KOPT-K1 (cell line): ENCODE data around the gene PALB2.

ENCODE experiments used
- H3K27ac ChIP-seq: fragments of 200-600 bp; sonication (generic); 2 replicates; pipeline ENCODE4 v1.5.1; 2016; ENCODE audit warnings: antibody characterized with exemption, mild to moderate bottlenecking, low read depth, low read length; ENCODE audit not compliant: poor library complexity, severe bottlenecking
- H3K36me3 ChIP-seq: fragments of 200-600 bp; sonication (generic); 2 replicates; pipeline ENCODE4 v1.5.1; 2017; ENCODE audit warnings: antibody characterized with exemption, mild to moderate bottlenecking, low read length, moderate library complexity; ENCODE audit not compliant: insufficient read depth
- H3K9me3 ChIP-seq: fragments of 200-600 bp; sonication (generic); 2 replicates; pipeline ENCODE4 v1.5.1; 2017; ENCODE audit warnings: antibody characterized with exemption, low read length, mild to moderate bottlenecking; ENCODE audit not compliant: insufficient read depth, poor library complexity, severe bottlenecking

The PALB2 gene

GRCh38 chr16:23556881-23557778 is 84.0 kb downstream of the PALB2 start, which contains the start of the genes EARS2 and UBFD1:
Gene EARS2 (minus strand): TSS chr16:23557350. CDS start chr16:23557343, 7 bp downstream.
Gene UBFD1 (plus strand): TSS chr16:23557727. CDS start chr16:23557743, 16 bp downstream.
- Histone ChIP-seq H3K9me3 (no peaks in the 10 kb centered on the region), H3K36me3 (peaks cover 45% of the 10 kb centered on the region), H3K27ac (peak within 1 kb of the TSS; percentile 86)

DNA sequence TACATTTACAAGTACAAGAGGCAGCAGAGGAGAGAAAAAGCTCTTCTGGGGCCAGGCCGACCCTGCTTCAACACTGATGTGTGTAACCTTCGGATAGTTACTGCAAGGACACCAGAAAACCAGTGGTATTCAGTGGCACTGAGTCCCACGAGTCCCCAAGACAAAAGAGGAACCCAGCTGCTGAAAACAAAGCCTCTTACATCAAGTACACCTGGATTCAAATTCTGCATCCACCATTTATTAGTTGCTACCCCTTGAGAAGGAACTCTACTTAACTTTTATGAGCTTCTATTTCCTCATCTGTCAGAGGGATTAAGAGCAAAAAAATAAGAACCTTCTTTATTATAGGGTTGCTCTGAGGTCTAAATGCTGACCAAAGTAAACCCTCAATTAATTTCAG is 86.6 kb downstream of the PALB2 start:
- Histone ChIP-seq H3K9me3 (no peaks in the 10 kb centered on the region), H3K27ac (no peak overlapping the region), H3K36me3 (peaks cover 44% of the 10 kb centered on the region)
